ENCODE measurements around the gene GLOD4.

- TF ChIP-seq ATF2 (IDR thresholded peaks at IDR 0.05; ENCODE audit: low read length), result no peak
- TF ChIP-seq, protein P1, sequence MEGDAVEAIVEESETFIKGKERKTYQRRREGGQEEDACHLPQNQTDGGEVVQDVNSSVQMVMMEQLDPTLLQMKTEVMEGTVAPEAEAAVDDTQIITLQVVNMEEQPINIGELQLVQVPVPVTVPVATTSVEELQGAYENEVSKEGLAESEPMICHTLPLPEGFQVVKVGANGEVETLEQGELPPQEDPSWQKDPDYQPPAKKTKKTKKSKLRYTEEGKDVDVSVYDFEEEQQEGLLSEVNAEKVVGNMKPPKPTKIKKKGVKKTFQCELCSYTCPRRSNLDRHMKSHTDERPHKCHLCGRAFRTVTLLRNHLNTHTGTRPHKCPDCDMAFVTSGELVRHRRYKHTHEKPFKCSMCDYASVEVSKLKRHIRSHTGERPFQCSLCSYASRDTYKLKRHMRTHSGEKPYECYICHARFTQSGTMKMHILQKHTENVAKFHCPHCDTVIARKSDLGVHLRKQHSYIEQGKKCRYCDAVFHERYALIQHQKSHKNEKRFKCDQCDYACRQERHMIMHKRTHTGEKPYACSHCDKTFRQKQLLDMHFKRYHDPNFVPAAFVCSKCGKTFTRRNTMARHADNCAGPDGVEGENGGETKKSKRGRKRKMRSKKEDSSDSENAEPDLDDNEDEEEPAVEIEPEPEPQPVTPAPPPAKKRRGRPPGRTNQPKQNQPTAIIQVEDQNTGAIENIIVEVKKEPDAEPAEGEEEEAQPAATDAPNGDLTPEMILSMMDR (IDR thresholded peaks at IDR 0.05 in 2 of 3, conservative IDR thresholded peaks at IDR 0.05 in 1 of 3; ENCODE audit: control insufficient read depth in 2 of 3, extremely low read depth in 1 of 3, insufficient read depth in 1 of 3, low read depth in 3 of 3, low read length in 3 of 3), result no peak
- TF ChIP-seq ZNF274 (IDR thresholded peaks at IDR 0.05; ENCODE audit: insufficient read depth, insufficient read length), result no peak
- no peak for TF ChIP-seq TAF1 (IDR thresholded peaks at IDR 0.05; ENCODE audit: borderline replicate concordance, low read depth, low read length)
Observed at GRCh38 chr17:728911-729310, 53.2 kb downstream of the GLOD4 start.

All from GM12878 (cell line).